A549 (cell line): ENCODE data around the gene RNH1. TPM values are rescaled to one million over a fixed set of nuclear protein-coding genes. Genes with fewer than 3 reads are reported as not detected.

Experiments
- ATAC-seq, 2 experiments: fragments of 200-7000 bp in 1 of 2; fragments of >200 bp in 1 of 2; cut with Nextera tagmentation in 1 of 2; cut with Tn5 transposase in 1 of 2; 3 replicates each; pipeline versions ENCODE4 v1.8.0 to v1.9.1; 2018 to 2020; ENCODE audit warnings: mild to moderate bottlenecking in 1 of 2, moderate library complexity in 1 of 2
- CTCF ChIA-PET: fragments of 300-600 bp; sonication (Branson Sonifier 250); formaldehyde crosslinking; extraction: SDS; loops from one replicate; lab custom pipeline; 2021; ENCODE audit warnings: antibody characterized with exemption, inconsistent platforms; lab: Yijun Ruan, JAX
- POLR2A ChIA-PET: fragments of 350-600 bp; formaldehyde crosslinking; extraction: SDS; loops from one replicate; lab custom pipeline; 2021; ENCODE audit warnings: antibody characterized with exemption, inconsistent platforms; lab: Yijun Ruan, JAX
- DNase-seq, 2 experiments: peaks; one replicate each; pipeline versions ENCODE4 v3.0.0 to v3.0.0-alpha.2; 2011 to 2016; ENCODE audit warnings: low read depth in 1 of 2, low spot score in 1 of 2
- FAIRE-seq: peaks from 2 replicates; lab custom pipeline; 2011; peaks lifted over from hg19 to GRCh38; lab: Jason Lieb, UNC
- H3K27ac ChIP-seq, 2 experiments: fragments of >200 bp; sonication (Bioruptor Twin); formaldehyde crosslinking; 3 replicates each; pipeline ENCODE4 v1.5.1; 2016 to 2017
- H3K4me1 ChIP-seq: fragments of >200 bp; sonication (Bioruptor Twin); formaldehyde crosslinking; 3 replicates; pipeline ENCODE4 v1.6.1; 2016
- H3K4me2 ChIP-seq: fragments of >200 bp; sonication (Bioruptor Twin); formaldehyde crosslinking; 3 replicates; pipeline ENCODE4 v1.6.1; 2016
- H3K4me3 ChIP-seq: fragments of >200 bp; sonication (Bioruptor Twin); formaldehyde crosslinking; 3 replicates; pipeline ENCODE4 v1.5.1; 2016
- H3K9me3 ChIP-seq: fragments of >200 bp; sonication (Bioruptor Twin); formaldehyde crosslinking; 3 replicates; pipeline ENCODE4 v1.6.1; 2016
- ATOH8 ChIP-seq: fragments of 250-450 bp; sonication (Bioruptor Pico); IDR thresholded peaks from 2 replicates; pipeline ENCODE4 v1.5.0; 2020; ENCODE audit warnings: low read depth, mild to moderate bottlenecking, moderate library complexity
- CBX8 ChIP-seq: fragments of 200-600 bp; sonication (generic); IDR thresholded peaks from 2 replicates; pipeline ENCODE4 v1.6.1; 2016
- CEBPB ChIP-seq, 2 experiments: fragments of >200 bp in 1 of 2; sonication (Bioruptor Twin) in 1 of 2; formaldehyde crosslinking in 1 of 2; IDR thresholded peaks; 2 replicates each; pipeline ENCODE4 v1.6.1; 2012 to 2016
- EHF ChIP-seq: fragments of 250-450 bp; sonication (Bioruptor Pico); IDR thresholded peaks from 2 replicates; pipeline ENCODE4 v1.5.0; 2020; ENCODE audit warnings: mild to moderate bottlenecking
- ESRRA ChIP-seq: fragments of 150-350 bp; IDR thresholded peaks from 2 replicates; pipeline ENCODE4 v1.6.1; 2014; ENCODE audit warnings: mild to moderate bottlenecking, low read length, borderline replicate concordance
- FOSL2 ChIP-seq, 2 experiments: fragments of 450-650 bp in 1 of 2; fragments of >200 bp in 1 of 2; sonication (Bioruptor Twin) in 1 of 2; formaldehyde crosslinking; IDR thresholded peaks; 2 replicates each; pipeline versions ENCODE4 v1.5.0 to v1.6.1; 2016 to 2020; ENCODE audit warnings: mild to moderate bottlenecking in 1 of 2, moderate library complexity in 1 of 2
- HDAC2 ChIP-seq: fragments of 200-600 bp; sonication (generic); IDR thresholded peaks from 2 replicates; pipeline ENCODE4 v1.6.1; 2016
- HOXB5 ChIP-seq: fragments of 250-450 bp; sonication (Bioruptor Pico); IDR thresholded peaks from 2 replicates; pipeline ENCODE4 v1.5.0; 2020; ENCODE audit warnings: mild to moderate bottlenecking, moderate library complexity
- JUN ChIP-seq, 2 experiments: fragments of >200 bp; sonication (Bioruptor Twin); formaldehyde crosslinking; IDR thresholded peaks; 2 replicates in 1 of 2; 3 replicates in 1 of 2; pipeline ENCODE4 v1.6.1; 2016 to 2017
- JUNB ChIP-seq: fragments of >200 bp; sonication (Bioruptor Twin); formaldehyde crosslinking; IDR thresholded peaks from 2 replicates; pipeline ENCODE4 v1.6.1; 2016
- MYC ChIP-seq: IDR thresholded peaks from 2 replicates; pipeline ENCODE4 v1.6.1; 2012; ENCODE audit warnings: mild to moderate bottlenecking, inconsistent platforms, low read length, improper control_type of control experiment, borderline replicate concordance
- NFE2L2 ChIP-seq: fragments of 150-350 bp; conservative IDR thresholded peaks from 2 replicates; pipeline ENCODE4 v1.6.1; 2014; ENCODE audit warnings: low read length
- NPAS2 ChIP-seq: fragments of 250-450 bp; sonication (Bioruptor Pico); IDR thresholded peaks from 2 replicates; pipeline ENCODE4 v1.8.0; 2022; ENCODE audit warnings: mild to moderate bottlenecking, moderate library complexity, borderline replicate concordance
- PHF8 ChIP-seq: fragments of 200-600 bp; sonication (generic); IDR thresholded peaks from 2 replicates; pipeline ENCODE4 v1.6.1; 2016; ENCODE audit warnings: low read depth, mild to moderate bottlenecking, antibody characterized with exemption, moderate library complexity, borderline replicate concordance
- POLR2AphosphoS2 ChIP-seq: conservative IDR thresholded peaks from 2 replicates; pipeline ENCODE4 v1.6.1; 2012; ENCODE audit warnings: low read length, improper control_type of control experiment, inconsistent platforms
- RCOR1 ChIP-seq: fragments of 150-350 bp; IDR thresholded peaks from 2 replicates; pipeline ENCODE4 v1.6.1; 2014; ENCODE audit warnings: antibody characterized with exemption, low read length, low read depth
- SMC3 ChIP-seq: fragments of >200 bp; sonication (Bioruptor Twin); formaldehyde crosslinking; IDR thresholded peaks from 3 replicates; pipeline ENCODE4 v1.6.1; 2018; ENCODE audit warnings: inconsistent platforms
- SREBF2 ChIP-seq: fragments of 450-650 bp; IDR thresholded peaks from 2 replicates; pipeline ENCODE4 v1.6.1; 2014; ENCODE audit warnings: mild to moderate bottlenecking, moderate library complexity
- TFCP2L1 ChIP-seq: fragments of 250-450 bp; sonication (Bioruptor Pico); IDR thresholded peaks from 2 replicates; pipeline ENCODE4 v1.5.0; 2021; ENCODE audit warnings: mild to moderate bottlenecking
- ZSCAN20 ChIP-seq: fragments of 250-450 bp; sonication (Bioruptor Pico); IDR thresholded peaks from 2 replicates; pipeline ENCODE4 v1.8.0; 2022; ENCODE audit warnings: mild to moderate bottlenecking, moderate library complexity
- whole genome bisulfite sequencing: methylation state at CpG from one replicate; pipeline ENCODE4 v1.1.6; 2017; ENCODE audit errors: missing lambda C conversion rate; 5-methylcytosine and 5-hydroxymethylcytosine counted together
- polyA plus RNA-seq, 4 experiments: library from polyadenylated mRNA; depleted of rRNA in 3 of 4; stranded (reverse); fragments of >200 nt; fragmentation: RNase III in 1 of 4; extraction: RNeasy Plus Mini Kit Qiagen cat#74134 plus additional on column Dnase treatment in 1 of 4; gene quantifications; 2 replicates in 3 of 4; 3 replicates in 1 of 4; pipeline ENCODE4 v1.2.3, GENCODE V29; 2011 to 2017

RNH1 gene
- polyA plus RNA-seq, 2 of the 4 experiments (the other 2 are of a cell fraction): 85.8 to 135 TPM

- Histone ChIP-seq H3K4me1 (peaks cover 22% of the 10 kb centered on the region), H3K4me3 (no peak overlapping the region), H3K9me3 (no peaks in the 10 kb centered on the region), H3K27ac (no peak overlapping the region), H3K4me2 (no peak overlapping the region)
- DNase-seq (no peak), FAIRE-seq (no peak), ATAC-seq (no peak)
- CTCF ChIA-PET: interaction anchor here (0.7 to 10.7 kb wide), 4 partner anchors 11 to 53 kb away, joined by 4 to 67 read pairs (median 6); partner anchors contain the start of gene PTDSS2
- 94% methylated on average over 9 of the region's 9 CpGs for WGBS
- POLR2A ChIA-PET: no interaction called here
- no peak for TF ChIP-seq SREBF2
- TF ChIP-seq FOSL2 (IDR thresholded peaks at IDR 0.05): no peak
- TF ChIP-seq FOSL2 (CRISPR knock-in tag; IDR thresholded peaks at IDR 0.05): no peak
- TF ChIP-seq NPAS2 (CRISPR knock-in tag): no peak
- no peak for TF ChIP-seq ESRRA
- TF ChIP-seq EHF (CRISPR knock-in tag): no peak
- no peak for TF ChIP-seq HOXB5 (CRISPR knock-in tag)
- no peak for TF ChIP-seq NFE2L2
- TF ChIP-seq SMC3: no peak
- no peak for TF ChIP-seq RCOR1
- no peak for TF ChIP-seq CEBPB (IDR thresholded peaks at IDR 0.05)
Measured at GRCh38 chr11:465896-466530, 41.0 kb downstream of the RNH1 start.

GRCh38 chr11:464316-464715, 42.7 kb downstream of the RNH1 start:
- TF ChIP-seq POLR2AphosphoS2 (no peak), JUNB (no peak), JUN (IDR thresholded peaks at IDR 0.05) (no peak), CBX8 (no peak), HOXB5 (CRISPR knock-in tag) (no peak), MYC (no peak), ATOH8 (CRISPR knock-in tag) (no peak), TFCP2L1 (CRISPR knock-in tag) (no peak), PHF8 (no peak), HDAC2 (no peak), ZSCAN20 (CRISPR knock-in tag) (no peak)
- FAIRE-seq (no peak), ATAC-seq (no peak), DNase-seq (no peak)
- 94% methylated on average over 24 of the region's 24 CpGs for WGBS
- Histone ChIP-seq H3K27ac (no peak overlapping the region), H3K4me1 (peaks cover 28% of the 10 kb centered on the region), H3K9me3 (no peaks in the 10 kb centered on the region), H3K4me3 (no peak overlapping the region), H3K4me2 (no peak overlapping the region)
- ChIA-PET POLR2A (no interaction called here), CTCF (interaction anchor here (1.1 to 10.7 kb wide), 4 partner anchors 10 to 55 kb away, joined by 3 to 67 read pairs (median 6); partner anchors contain the start of gene PTDSS2)

- TF ChIP-seq POLR2AphosphoS2: no peak
- 95% methylated on average over 15 of the region's 16 CpGs for WGBS
- POLR2A ChIA-PET: no interaction called here
Measured at GRCh38 chr11:462107-462890, 44.7 kb downstream of the RNH1 start.

More at GRCh38 chr11:462107-462890, 44.7 kb downstream of the RNH1 start:
- ATAC-seq (no peak), FAIRE-seq (no peak), DNase-seq (no peak)
- Histone ChIP-seq H3K27ac (no peak overlapping the region; a peak in 1 of 6 replicates), H3K4me2 (no peak overlapping the region), H3K9me3 (no peaks in the 10 kb centered on the region), H3K4me3 (no peak overlapping the region), H3K4me1 (peaks cover 20% of the 10 kb centered on the region)
- CTCF ChIA-PET: interaction anchor here (0.6 to 10.7 kb wide), 3 partner anchors 12 to 33 kb away, joined by 4 to 67 read pairs (median 6); partner anchors contain the start of gene PTDSS2
